ENCODE measurements around the gene COL6A1. TPM values are rescaled to one million over a fixed set of nuclear protein-coding genes. Genes with fewer than 3 reads are reported as not detected.

The COL6A1 gene
- total and polyA plus RNA-seq, 2 of the 4 experiments (the other 2 are of a cell fraction): 173 to 1,578 TPM

- H3K9me1 ChIP-seq (ENCODE audit: insufficient read depth, low read length): no peaks in the 10 kb centered on the region
- H3K4me1 ChIP-seq (ENCODE audit: control insufficient read depth, insufficient read depth, low read length): peaks cover 42% of the 10 kb centered on the region
- H3K79me1 ChIP-seq (ENCODE audit: low read depth in 1 of 2, low read length in 2 of 2): peaks cover 0 to 22% of the 10 kb centered on the region in 2 experiments; a peak in 1 of 4 replicates
- peaks cover 1% of the 10 kb centered on the region; the same call in 1 of the 2 replicates for H3K9me3 ChIP-seq (ENCODE audit: control insufficient read depth, insufficient read depth, low read length)
- no peak for DNase-seq
- no peak overlapping the region; the same call in 1 of the 2 replicates for H3K27ac ChIP-seq (ENCODE audit: insufficient read depth, low read length)
- dilution Hi-C loops (cut with HindIII; ENCODE audit: low sequenced_read_pairs, unreplicated experiment): no loop called here
- peak; percentile 0 for ATAC-seq (ENCODE audit: low read depth)
- peak overlapping the region; percentile 48 for H2BK20ac ChIP-seq (ENCODE audit: low read depth, low read length)
- 75% methylated on average over 15 of the region's 22 CpGs; no CpG with 5 or more reads in 1 of the 2 experiments for WGBS, 2 experiments (ENCODE audit: extremely low coverage in 2 of 2, insufficient read length in 1 of 2)
- H3K4me3 ChIP-seq (ENCODE audit: insufficient read depth, low read depth, low read length): no peak overlapping the region
- H4K5ac ChIP-seq (ENCODE audit: low read depth, low read length): peak overlapping the region; percentile 31; the same call in 1 of the 2 replicates
- ChIA-PET POLR2A (ENCODE audit: unreplicated experiment) (interaction anchor here (0.6 kb wide), 1 partner anchor 57 kb away, joined by 3 read pairs; no protein-coding TSS in a partner anchor), CTCF (interaction anchor here (0.6 to 2.0 kb wide), 3 partner anchors 12 to 508 kb away, joined by 4 to 7 read pairs (median 4); no protein-coding TSS in a partner anchor)
- intact Hi-C loops (cut with micrococcal nuclease): loop anchor here (5.0 to 10.0 kb wide), 2 partner anchors 317 to 355 kb away; partner anchors contain the start of genes C21orf58, MCM3AP, PCNT and YBEY
- no peak overlapping the region; the same call in 1 of the 2 replicates for H3K4me2 ChIP-seq (ENCODE audit: low read depth, low read length)
- no TSS peak for BruUV-seq (replicated peaks)
- H3K9ac ChIP-seq (ENCODE audit: low read depth, low read length): no peak overlapping the region
- H4K91ac ChIP-seq (ENCODE audit: insufficient read depth, low read depth, low read length): 0 out of 2 replicates have a peak overlapping the region, but pooled peaks have one; percentile 13
- H2BK120ac ChIP-seq (ENCODE audit: low read depth, low read length): peak overlapping the region; percentile 61; the same call in 1 of the 2 replicates
- no peak overlapping the region; the same call in 1 of the 2 replicates for H3K18ac ChIP-seq (ENCODE audit: low read depth, low read length)
- H2BK15ac ChIP-seq (ENCODE audit: low read depth, low read length): no peak overlapping the region; the same call in 2 of the 3 replicates
- in situ Hi-C loops (cut with MboI; ENCODE audit: low sequenced_read_pairs): loop anchor here (5.0 kb wide), 1 partner anchor 122 kb away; no protein-coding TSS in a partner anchor
- no peak overlapping the region for H2BK5ac ChIP-seq (ENCODE audit: low read depth, low read length, poor library complexity, severe bottlenecking)
- H2AFZ ChIP-seq (replicated peaks; ENCODE audit: low read length, poor library complexity): peak overlapping the region; percentile 89
- H3K36me3 ChIP-seq (ENCODE audit: control insufficient read depth, insufficient read depth, low read length): no peaks in the 10 kb centered on the region
- H4K8ac ChIP-seq (ENCODE audit: low read depth in 2 of 2, low read length in 2 of 2): no peak overlapping the region
- H3K56ac ChIP-seq (ENCODE audit: extremely low read depth, insufficient read depth, low read length): no peak overlapping the region
- H3K27me3 ChIP-seq (ENCODE audit: control insufficient read depth, insufficient read depth, low read length): no peaks in the 10 kb centered on the region
- no peak overlapping the region for H3K14ac ChIP-seq (replicated peaks; ENCODE audit: low read depth, low read length)
- TF ChIP-seq POLR2A (IDR thresholded peaks at IDR 0.05; ENCODE audit: low read depth, low read length) (no peak), FOS (IDR thresholded peaks at IDR 0.05; ENCODE audit: low read depth, low read length) (no peak), CEBPB (IDR thresholded peaks at IDR 0.05; ENCODE audit: low read depth, low read length) (no peak)
- H2AK9ac ChIP-seq (replicated peaks; ENCODE audit: low read depth, low read length, poor library complexity): peak overlapping the region; percentile 44
- H2AK5ac ChIP-seq (ENCODE audit: low read depth, low read length): no peak overlapping the region
- peak overlapping the region; percentile 45; the same call in 1 of the 2 replicates for H3K4ac ChIP-seq (ENCODE audit: low read depth, low read length)
- H4K20me1 ChIP-seq (ENCODE audit: insufficient read depth, low read length): no peaks in the 10 kb centered on the region
- no peak overlapping the region for H3K23ac ChIP-seq (ENCODE audit: low read depth, low read length)
These were observed 11.5 kb upstream of the COL6A1 start for GRCh38 chr21:45969921-45970673.

Measured in IMR-90 (cell line).